ENCODE results near the gene MT1H. TPM values are rescaled to one million over a fixed set of nuclear protein-coding genes. Genes with fewer than 3 reads are reported as not detected.

MT1H gene
- total RNA-seq, 4 donors from 2014 or later: 5.7 TPM; not detected in 3

DNA sequence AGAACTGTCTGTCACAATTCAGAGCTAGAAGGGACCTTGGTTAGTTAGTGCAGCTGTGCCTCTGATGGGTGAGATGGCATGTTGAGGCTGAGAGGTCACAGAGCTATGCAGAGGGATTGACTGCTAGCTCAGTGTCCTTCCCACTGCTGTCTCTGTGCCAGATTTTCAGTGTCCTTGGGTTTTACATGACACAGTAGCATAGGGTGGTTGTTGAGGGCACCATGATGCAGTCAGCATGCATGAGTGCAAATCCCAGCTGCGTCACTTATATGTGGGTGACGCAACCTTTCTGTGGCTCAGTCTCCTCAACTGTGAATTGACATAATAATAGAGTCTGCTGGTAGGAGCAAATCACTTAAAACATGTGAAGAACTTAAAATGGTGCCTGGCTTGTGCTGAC is 28.4 kb upstream of the MT1H start:
- peaks cover 0 to 97% (median 6%) of the 10 kb centered on the region in 4 donors for H3K27me3 ChIP-seq
- intact Hi-C loops (cut with DNase I): no loop called here
- no peaks in the 10 kb centered on the region for H3K36me3 ChIP-seq
- peaks cover 15 to 38% (median 26%) of the 10 kb centered on the region in 3 donors for H3K4me1 ChIP-seq
- no peak overlapping the region for H3K27ac ChIP-seq
- no peak for DNase-seq
- TF ChIP-seq POLR2A (IDR thresholded peaks at IDR 0.05): no peak
- no peak overlapping the region for H3K4me3 ChIP-seq
- 73 to 83% methylated on average over 2 of the region's 2 CpGs for WGBS, 2 donors
- H3K9me3 ChIP-seq: no peaks in the 10 kb centered on the region

DNA sequence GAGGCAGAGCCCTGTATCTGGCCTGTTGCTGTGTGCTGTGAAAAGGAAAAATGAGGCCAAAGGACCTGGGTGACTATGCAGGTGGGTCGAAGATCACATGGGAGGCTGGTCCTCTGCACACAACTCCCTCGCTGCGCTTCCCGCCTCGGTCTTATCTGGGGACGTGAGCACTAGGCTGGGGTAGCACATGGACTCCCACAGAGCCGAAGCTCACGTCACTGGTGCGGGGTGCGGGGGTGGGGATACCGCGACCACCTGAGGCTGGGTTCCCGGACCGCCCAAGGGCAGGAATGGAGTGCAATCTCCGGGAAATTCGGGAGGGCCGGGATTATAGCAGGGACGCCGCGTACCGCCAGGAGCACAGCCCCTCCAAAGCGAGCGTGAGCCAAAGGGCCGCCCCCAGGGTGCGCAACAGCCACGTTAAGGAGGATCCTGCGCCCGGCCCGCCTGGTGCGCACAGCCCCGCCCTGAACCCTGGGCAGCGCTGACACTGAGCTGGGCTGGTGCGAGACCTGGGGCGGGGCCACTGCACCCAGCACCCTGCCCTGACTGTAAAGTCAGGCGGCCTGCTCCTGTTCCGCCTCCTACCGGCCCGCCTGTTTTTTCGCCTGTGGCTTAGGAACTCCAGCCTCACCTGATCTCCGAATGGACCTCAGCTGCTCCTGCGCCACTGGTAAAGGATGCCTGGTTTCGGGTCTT is 26.4 kb upstream of the MT1H start:
- H3K4me3 ChIP-seq: peak overlapping the region in 3 of 4 donors; percentile 39 to 62 (median 43)
- WGBS, 2 donors: 2 to 57% methylated on average over 5 to 15 of the region's 42 CpGs
- TF ChIP-seq, protein P1, sequence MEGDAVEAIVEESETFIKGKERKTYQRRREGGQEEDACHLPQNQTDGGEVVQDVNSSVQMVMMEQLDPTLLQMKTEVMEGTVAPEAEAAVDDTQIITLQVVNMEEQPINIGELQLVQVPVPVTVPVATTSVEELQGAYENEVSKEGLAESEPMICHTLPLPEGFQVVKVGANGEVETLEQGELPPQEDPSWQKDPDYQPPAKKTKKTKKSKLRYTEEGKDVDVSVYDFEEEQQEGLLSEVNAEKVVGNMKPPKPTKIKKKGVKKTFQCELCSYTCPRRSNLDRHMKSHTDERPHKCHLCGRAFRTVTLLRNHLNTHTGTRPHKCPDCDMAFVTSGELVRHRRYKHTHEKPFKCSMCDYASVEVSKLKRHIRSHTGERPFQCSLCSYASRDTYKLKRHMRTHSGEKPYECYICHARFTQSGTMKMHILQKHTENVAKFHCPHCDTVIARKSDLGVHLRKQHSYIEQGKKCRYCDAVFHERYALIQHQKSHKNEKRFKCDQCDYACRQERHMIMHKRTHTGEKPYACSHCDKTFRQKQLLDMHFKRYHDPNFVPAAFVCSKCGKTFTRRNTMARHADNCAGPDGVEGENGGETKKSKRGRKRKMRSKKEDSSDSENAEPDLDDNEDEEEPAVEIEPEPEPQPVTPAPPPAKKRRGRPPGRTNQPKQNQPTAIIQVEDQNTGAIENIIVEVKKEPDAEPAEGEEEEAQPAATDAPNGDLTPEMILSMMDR (IDR thresholded peaks at IDR 0.05): peak; percentile 30 to 56 (median 50)
- TF ChIP-seq POLR2A (IDR thresholded peaks at IDR 0.05): no peak
- intact Hi-C loops (cut with DNase I): no loop called here
- peaks cover 0 to 97% (median 5%) of the 10 kb centered on the region in 4 donors for H3K27me3 ChIP-seq
- no peaks in the 10 kb centered on the region for H3K36me3 ChIP-seq
- peaks cover 15 to 25% (median 24%) of the 10 kb centered on the region in 3 donors for H3K4me1 ChIP-seq
- no peak for DNase-seq
- peak overlapping the region in 3 of 4 donors; percentile 45 to 50 (median 46) for H3K27ac ChIP-seq
- H3K9me3 ChIP-seq: no peaks in the 10 kb centered on the region

DNA sequence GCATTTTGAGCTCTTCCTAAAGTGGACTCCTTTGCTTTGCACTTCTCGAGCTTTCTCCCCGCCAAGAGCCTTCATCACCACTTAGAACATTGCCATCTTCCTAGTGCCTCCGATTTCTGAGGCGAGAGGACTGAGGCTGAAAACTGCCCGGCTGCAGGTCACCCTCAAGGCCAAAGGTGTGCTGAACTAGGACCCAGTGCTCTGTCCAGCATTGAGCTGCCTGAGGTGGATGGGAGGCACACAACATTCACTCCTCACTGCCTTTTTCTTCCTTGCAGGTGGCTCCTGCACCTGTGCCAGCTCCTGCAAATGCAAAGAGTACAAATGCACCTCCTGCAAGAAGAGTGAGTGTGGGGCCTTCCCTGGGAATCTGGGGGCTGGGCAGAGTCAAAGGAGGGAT is 25.8 kb upstream of the MT1H start:
- H3K27me3 ChIP-seq: peaks cover 0 to 97% (median 2%) of the 10 kb centered on the region in 4 donors

DNA sequence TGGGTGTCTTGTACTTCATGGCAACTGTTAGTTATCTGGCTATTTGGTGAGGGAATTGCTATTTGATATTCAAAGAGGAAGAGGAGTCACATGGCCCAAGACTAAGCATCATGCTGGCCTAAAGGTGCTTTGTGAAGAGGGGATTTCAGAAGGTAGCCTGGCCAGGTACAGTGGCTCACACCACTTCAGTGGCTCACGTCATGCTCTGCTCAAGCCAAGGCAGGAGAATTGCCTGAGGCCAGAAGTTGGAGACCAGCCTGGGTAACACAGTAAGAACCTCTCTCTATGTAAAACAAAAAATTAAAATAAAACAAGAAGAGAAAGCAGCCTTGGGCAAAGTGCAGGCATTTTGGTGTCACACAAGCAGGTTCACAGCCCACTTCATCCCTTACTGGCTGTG is 24.3 kb upstream of the MT1H start:
- no peaks in the 10 kb centered on the region for H3K9me3 ChIP-seq
- WGBS, 2 donors: 42 to 57% methylated on average over 1 of the region's 1 CpG
- peaks cover 13 to 22% (median 15%) of the 10 kb centered on the region in 3 donors for H3K4me1 ChIP-seq
- H3K4me3 ChIP-seq: no peak overlapping the region
- peaks cover 0 to 91% (median 0%) of the 10 kb centered on the region in 4 donors for H3K27me3 ChIP-seq
- H3K27ac ChIP-seq: no peak overlapping the region
- H3K36me3 ChIP-seq: no peaks in the 10 kb centered on the region
- DNase-seq: no peak
- TF ChIP-seq POLR2A (IDR thresholded peaks at IDR 0.05): no peak
- TF ChIP-seq, protein P1 (IDR thresholded peaks at IDR 0.05): no peak
- intact Hi-C loops (cut with DNase I): no loop called here

More for the DNA sequence above, 25.8 kb upstream of the MT1H start:
- no peaks in the 10 kb centered on the region for H3K36me3 ChIP-seq
- H3K4me3 ChIP-seq: peak overlapping the region in 3 of 4 donors; percentile 39 to 62 (median 43)
- no peaks in the 10 kb centered on the region for H3K9me3 ChIP-seq
- 36 to 58% methylated on average over 3 to 5 of the region's 5 CpGs for WGBS, 2 donors
- DNase-seq: no peak
- intact Hi-C loops (cut with DNase I): no loop called here
- no peak for TF ChIP-seq POLR2A (IDR thresholded peaks at IDR 0.05)
- TF ChIP-seq, protein P1 (IDR thresholded peaks at IDR 0.05): no peak
- peak overlapping the region in 1 of 4 donors; percentile 46 for H3K27ac ChIP-seq
- peaks cover 15 to 19% (median 18%) of the 10 kb centered on the region in 3 donors for H3K4me1 ChIP-seq

DNA sequence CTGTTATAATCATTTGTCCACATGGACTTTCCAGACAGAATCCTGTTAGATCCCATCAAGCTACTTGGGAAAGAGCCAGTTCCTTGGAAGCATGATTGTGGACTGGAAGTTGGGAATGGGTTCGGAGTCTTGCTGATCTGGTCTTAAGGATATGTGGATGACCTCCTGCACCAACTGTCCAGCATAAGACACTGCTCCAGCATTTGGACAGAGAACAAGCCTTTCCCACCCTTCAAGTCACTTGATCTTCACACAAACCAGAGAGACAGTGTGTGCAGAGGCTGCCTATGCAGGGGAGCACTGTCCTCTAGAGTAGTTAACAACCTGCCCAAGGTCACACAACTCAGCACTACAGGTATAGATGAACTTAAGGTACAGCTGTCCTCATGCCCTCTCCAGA is 23.8 kb upstream of the MT1H start:
- no peaks in the 10 kb centered on the region for H3K36me3 ChIP-seq
- H3K4me1 ChIP-seq: peaks cover 13 to 22% (median 15%) of the 10 kb centered on the region in 3 donors
- H3K9me3 ChIP-seq: no peaks in the 10 kb centered on the region
- peaks cover 0 to 91% (median 0%) of the 10 kb centered on the region in 4 donors for H3K27me3 ChIP-seq
- H3K27ac ChIP-seq: no peak overlapping the region
- DNase-seq: no peak
- intact Hi-C loops (cut with DNase I): no loop called here
- TF ChIP-seq, protein P1 (IDR thresholded peaks at IDR 0.05): no peak
- no peak for TF ChIP-seq POLR2A (IDR thresholded peaks at IDR 0.05)
- H3K4me3 ChIP-seq: no peak overlapping the region
- WGBS, 2 donors: 0% methylated on average over 1 of the region's 1 CpG; no CpG with 5 or more reads in 1 of the 2 donors

All from esophagus squamous epithelium (tissue), 5 donors.